HG03460 (cell line): Measurements from ENCODE around the gene SLC9A5.

Experiments
- ATAC-seq: cut with Tn5 transposase; IDR thresholded peaks from one replicate; pipeline ENCODE4 v1.9.1; 2021; ENCODE audit not compliant: unreplicated experiment

The SLC9A5 gene

GRCh38 chr16:67248401-67249177 is at the start of gene SLC9A5:
Gene SLC9A5 (plus strand): TSS chr16:67248979. CDS start chr16:67249015, 36 bp downstream.
- ATAC-seq: no peak

- no peak for ATAC-seq
These were observed 49.6 kb upstream of the SLC9A5 start, which contains the start of gene ELMO3 for GRCh38 chr16:67199011-67199807. Gene ELMO3 (plus strand): TSS chr16:67199131. CDS start chr16:67199327, 196 bp downstream.

GRCh38 chr16:67199808-67200198 is 49.0 kb upstream of the SLC9A5 start:
- ATAC-seq: no peak

- no peak for ATAC-seq
These were observed 48.3 kb upstream of the SLC9A5 start for GRCh38 chr16:67200491-67200890.

GRCh38 chr16:67201411-67202345 is 47.1 kb upstream of the SLC9A5 start:
- ATAC-seq: no peak

- ATAC-seq: no peak
These were observed 46.4 kb upstream of the SLC9A5 start for GRCh38 chr16:67202426-67202825.

- no peak for ATAC-seq
These were observed 45.8 kb upstream of the SLC9A5 start for GRCh38 chr16:67202956-67203493.

- ATAC-seq: no peak
These were observed 44.7 kb upstream of the SLC9A5 start for GRCh38 chr16:67204076-67204475.

- ATAC-seq: no peak
These were observed 42.5 kb upstream of the SLC9A5 start for GRCh38 chr16:67206129-67206837.

- ATAC-seq: no peak
These were observed 41.9 kb upstream of the SLC9A5 start for GRCh38 chr16:67206838-67207248.

- ATAC-seq: no peak
These were observed 41.3 kb upstream of the SLC9A5 start for GRCh38 chr16:67207249-67208091.

- no peak for ATAC-seq
These were observed 40.5 kb upstream of the SLC9A5 start for GRCh38 chr16:67208154-67208896.

- no peak for ATAC-seq
These were observed 39.2 kb upstream of the SLC9A5 start for GRCh38 chr16:67209565-67209964.

GRCh38 chr16:67210069-67210937 is 38.5 kb upstream of the SLC9A5 start:
- ATAC-seq: no peak

- no peak for ATAC-seq
These were observed 37.1 kb upstream of the SLC9A5 start for GRCh38 chr16:67211674-67212073.

GRCh38 chr16:67212766-67213165 is 36.0 kb upstream of the SLC9A5 start:
- ATAC-seq: no peak

- ATAC-seq: no peak
These were observed 35.4 kb upstream of the SLC9A5 start for GRCh38 chr16:67213197-67214019.
